Progenitor cell of endocrine pancreas (in vitro differentiated cells): ENCODE measurements around the gene CD209. TPM values are rescaled to one million over a fixed set of nuclear protein-coding genes. Genes with fewer than 3 reads are reported as not detected.
A peak's percentile ranks its signal among the peaks of the same experiment; 100 is the strongest.

ENCODE experiments used
- DNase-seq: peaks from one replicate; pipeline ENCODE4 v3.0.0; 2021; ENCODE audit warnings: low spot score; ENCODE audit not compliant: unreplicated experiment
- H3K27ac Mint-ChIP-seq: 2 replicates; pipeline ENCODE4 v1.8.0; 2021; ENCODE audit warnings: mild to moderate bottlenecking, moderate library complexity, mixed read lengths
- H3K27me3 Mint-ChIP-seq: 2 replicates; pipeline ENCODE4 v1.8.0; 2021; ENCODE audit warnings: mixed read lengths
- H3K36me3 Mint-ChIP-seq: 2 replicates; pipeline ENCODE4 v1.8.0; 2022; ENCODE audit warnings: mixed read lengths; ENCODE audit not compliant: insufficient read depth
- H3K4me1 Mint-ChIP-seq: 2 replicates; pipeline ENCODE4 v1.8.0; 2021; ENCODE audit warnings: low read depth, mixed read lengths
- H3K4me3 Mint-ChIP-seq: 2 replicates; pipeline ENCODE4 v1.8.0; 2021; ENCODE audit warnings: low read depth, mild to moderate bottlenecking, moderate library complexity, mixed read lengths
- H3K9me3 Mint-ChIP-seq: 2 replicates; pipeline ENCODE4 v1.8.0; 2021; ENCODE audit warnings: low read depth, mixed read lengths
- CTCF ChIP-seq: fragments of 200-600 bp; sonication (generic); IDR thresholded peaks from one replicate; pipeline ENCODE4 v1.5.0; 2021; ENCODE audit warnings: antibody characterized with exemption, mild to moderate bottlenecking; ENCODE audit not compliant: unreplicated experiment
- total RNA-seq: library from RNA; stranded (reverse); gene quantifications from 2 replicates; pipeline ENCODE4 v1.2.1, GENCODE V29; 2021

The CD209 gene
- total RNA-seq, 1 donor from 2014 or later, result not detected

GRCh38 chr19:7738023-7738422, 9.3 kb downstream of the CD209 start:
- Mint-ChIP-seq H3K27me3 (peaks cover 83% of the 10 kb centered on the region), H3K27ac (no peak overlapping the region), H3K9me3 (no peaks in the 10 kb centered on the region), H3K4me1 (no peaks in the 10 kb centered on the region), H3K36me3 (no peaks in the 10 kb centered on the region), H3K4me3 (no peak overlapping the region)
- DNase-seq, result no peak
- no peak for TF ChIP-seq CTCF

- no peaks in the 10 kb centered on the region for H3K4me1 Mint-ChIP-seq
- no peak for DNase-seq
- TF ChIP-seq CTCF, result no peak
- H3K36me3 Mint-ChIP-seq, result no peaks in the 10 kb centered on the region
- no peak overlapping the region for H3K4me3 Mint-ChIP-seq
- H3K9me3 Mint-ChIP-seq, result no peaks in the 10 kb centered on the region
- no peak overlapping the region for H3K27ac Mint-ChIP-seq
- H3K27me3 Mint-ChIP-seq, result peaks cover 85% of the 10 kb centered on the region
Observed at GRCh38 chr19:7737215-7737614, 10.1 kb downstream of the CD209 start.

GRCh38 chr19:7736148-7736547, 11.2 kb downstream of the CD209 start:
- no peaks in the 10 kb centered on the region for H3K4me1 Mint-ChIP-seq
- H3K27ac Mint-ChIP-seq, result no peak overlapping the region
- peaks cover 88% of the 10 kb centered on the region for H3K27me3 Mint-ChIP-seq

GRCh38 chr19:7734220-7735203, 12.8 kb downstream of the CD209 start:
- Mint-ChIP-seq H3K27me3 (peaks cover 83% of the 10 kb centered on the region), H3K27ac (peak overlapping the region; percentile 0), H3K4me3 (no peak overlapping the region), H3K36me3 (no peaks in the 10 kb centered on the region), H3K4me1 (no peaks in the 10 kb centered on the region), H3K9me3 (no peaks in the 10 kb centered on the region)
- no peak for DNase-seq
- TF ChIP-seq CTCF, result no peak

More at GRCh38 chr19:7736148-7736547, 11.2 kb downstream of the CD209 start:
- Mint-ChIP-seq H3K36me3 (no peaks in the 10 kb centered on the region), H3K9me3 (no peaks in the 10 kb centered on the region), H3K4me3 (no peak overlapping the region)
- DNase-seq, result no peak
- TF ChIP-seq CTCF, result no peak

GRCh38 chr19:7733376-7733775, 14.0 kb downstream of the CD209 start:
- Mint-ChIP-seq H3K27me3 (peaks cover 85% of the 10 kb centered on the region), H3K4me3 (no peak overlapping the region), H3K27ac (no peak overlapping the region), H3K4me1 (no peaks in the 10 kb centered on the region), H3K9me3 (no peaks in the 10 kb centered on the region), H3K36me3 (no peaks in the 10 kb centered on the region)
- no peak for TF ChIP-seq CTCF
- no peak for DNase-seq
